ENCODE measurements around the gene ATP1A1. TPM values are rescaled to one million over a fixed set of nuclear protein-coding genes. Genes with fewer than 3 reads are reported as not detected.

ATP1A1 gene
- total and polyA plus RNA-seq, 2 donors (not counting 3 experiments of a cell fraction or from before 2014, with no cell fraction given) = 263 to 325 TPM

- dilution Hi-C loops (cut with MboI; ENCODE audit: extremely low pct_ligation_motif_present, low sequenced_read_pairs) = no loop called here
- Histone ChIP-seq H4K20me1 (replicated peaks; ENCODE audit: control insufficient read depth, extremely low read depth, insufficient read depth, low read length) (no peaks in the 10 kb centered on the region), H3K36me3 (ENCODE audit: control insufficient read depth in 2 of 2, extremely low read depth in 1 of 2, insufficient read depth in 2 of 2, low read length in 2 of 2) (no peaks in the 10 kb centered on the region), H3K4me2 (ENCODE audit: insufficient read depth, low read length) (no peak overlapping the region), H3K79me2 (ENCODE audit: control insufficient read depth, insufficient read depth, low read length) (no peaks in the 10 kb centered on the region), H3K4me3 (replicated peaks in 1 of 3; ENCODE audit: insufficient read depth in 1 of 3, low read depth in 1 of 3, low read length in 3 of 3) (no peak overlapping the region), H3K9me1 (replicated peaks; ENCODE audit: control insufficient read depth, extremely low read depth, insufficient read depth, low read length) (no peaks in the 10 kb centered on the region), H3K4me1 (ENCODE audit: control insufficient read depth, extremely low read depth, insufficient read depth, low read length) (no peaks in the 10 kb centered on the region), H3K27ac (ENCODE audit: insufficient read depth, low read depth, low read length) (no peak overlapping the region), H2AFZ (ENCODE audit: low read depth, low read length) (no peak overlapping the region), H3K9ac (replicated peaks; ENCODE audit: extremely low read depth, insufficient read depth, low read length) (no peak overlapping the region), H3K9me3 (replicated peaks; ENCODE audit: control insufficient read depth, insufficient read depth, low read length) (no peaks in the 10 kb centered on the region), H3K27me3 (ENCODE audit: control insufficient read depth in 2 of 2, insufficient read depth in 2 of 2, low read length in 2 of 2) (no peaks in the 10 kb centered on the region)
- DNase-seq (ENCODE audit: low read depth, low spot score) = no peak
- TF ChIP-seq FOS (IDR thresholded peaks at IDR 0.05; ENCODE audit: borderline replicate concordance, insufficient read depth, low read length) = no peak
- TF ChIP-seq POLR2AphosphoS5 (IDR thresholded peaks at IDR 0.05; ENCODE audit: insufficient read depth, low read depth, low read length) = no peak
- TF ChIP-seq POLR2A (IDR thresholded peaks at IDR 0.05; ENCODE audit: low read depth, low read length) = no peak
- TF ChIP-seq JUN (IDR thresholded peaks at IDR 0.05; ENCODE audit: borderline replicate concordance, insufficient read depth, insufficient read length, low read depth) = no peak
- TF ChIP-seq CTCF (IDR thresholded peaks at IDR 0.05; ENCODE audit: extremely low read depth in 1 of 2, insufficient read depth in 1 of 2, low read depth in 1 of 2, low read length in 2 of 2) = no peak
- no peak for TF ChIP-seq MYC (IDR thresholded peaks at IDR 0.05; ENCODE audit: low read depth, low read length)
- TF ChIP-seq GATA2 (IDR thresholded peaks at IDR 0.05; ENCODE audit: insufficient read depth, insufficient read length, low read depth, low read length) = no peak
- no peak for TF ChIP-seq EZH2 (IDR thresholded peaks at IDR 0.05; ENCODE audit: borderline replicate concordance, low read depth, low read length, severe bottlenecking)
- no peak for TF ChIP-seq MAX (IDR thresholded peaks at IDR 0.05; ENCODE audit: insufficient read depth, insufficient read length)
- ChIA-PET CTCF (no interaction called here), POLR2A (no interaction called here)
- no TSS peak for BruUV-seq (replicated peaks)
- no peak for FAIRE-seq
- intact Hi-C loops (cut with micrococcal nuclease) = no loop called here
Measured at GRCh38 chr1:116432655-116433265, 59.7 kb downstream of the ATP1A1 start.
